Measurements from ENCODE around the gene TMPRSS4. TPM values are rescaled to one million over a fixed set of nuclear protein-coding genes. Genes with fewer than 3 reads are reported as not detected.

Gene TMPRSS4
- total and polyA plus RNA-seq, 7 donors = 0.12 to 0.47 TPM; not detected in 5

GRCh38 chr11:118142081-118142480, 65.2 kb downstream of the TMPRSS4 start:
- Histone ChIP-seq H3K27me3 (ENCODE audit: insufficient read depth in 3 of 3, low read length in 2 of 3) (no peaks in the 10 kb centered on the region), H3K36me3 (ENCODE audit: insufficient read depth in 1 of 2, low read depth in 1 of 2) (no peaks in the 10 kb centered on the region), H3K27ac (no peak overlapping the region), H3K4me3 (no peak overlapping the region), H3K4me1 (no peaks in the 10 kb centered on the region), H3K9me3 (no peaks in the 10 kb centered on the region)
- 60 to 80% (median 71%) methylated on average over 2 of the region's 2 CpGs for WGBS, 3 donors
- intact Hi-C loops (cut with DNase I) = loop anchor here in 1 of 2 donors (10.0 kb wide), 2 partner anchors 213 to 353 kb away; partner anchors contain the start of gene UBE4A
- TF ChIP-seq, protein P1, sequence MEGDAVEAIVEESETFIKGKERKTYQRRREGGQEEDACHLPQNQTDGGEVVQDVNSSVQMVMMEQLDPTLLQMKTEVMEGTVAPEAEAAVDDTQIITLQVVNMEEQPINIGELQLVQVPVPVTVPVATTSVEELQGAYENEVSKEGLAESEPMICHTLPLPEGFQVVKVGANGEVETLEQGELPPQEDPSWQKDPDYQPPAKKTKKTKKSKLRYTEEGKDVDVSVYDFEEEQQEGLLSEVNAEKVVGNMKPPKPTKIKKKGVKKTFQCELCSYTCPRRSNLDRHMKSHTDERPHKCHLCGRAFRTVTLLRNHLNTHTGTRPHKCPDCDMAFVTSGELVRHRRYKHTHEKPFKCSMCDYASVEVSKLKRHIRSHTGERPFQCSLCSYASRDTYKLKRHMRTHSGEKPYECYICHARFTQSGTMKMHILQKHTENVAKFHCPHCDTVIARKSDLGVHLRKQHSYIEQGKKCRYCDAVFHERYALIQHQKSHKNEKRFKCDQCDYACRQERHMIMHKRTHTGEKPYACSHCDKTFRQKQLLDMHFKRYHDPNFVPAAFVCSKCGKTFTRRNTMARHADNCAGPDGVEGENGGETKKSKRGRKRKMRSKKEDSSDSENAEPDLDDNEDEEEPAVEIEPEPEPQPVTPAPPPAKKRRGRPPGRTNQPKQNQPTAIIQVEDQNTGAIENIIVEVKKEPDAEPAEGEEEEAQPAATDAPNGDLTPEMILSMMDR (IDR thresholded peaks at IDR 0.05) = no peak
- no peak for ATAC-seq
- peak in 1 of 2 donors; percentile 19 for DNase-seq

DNA sequence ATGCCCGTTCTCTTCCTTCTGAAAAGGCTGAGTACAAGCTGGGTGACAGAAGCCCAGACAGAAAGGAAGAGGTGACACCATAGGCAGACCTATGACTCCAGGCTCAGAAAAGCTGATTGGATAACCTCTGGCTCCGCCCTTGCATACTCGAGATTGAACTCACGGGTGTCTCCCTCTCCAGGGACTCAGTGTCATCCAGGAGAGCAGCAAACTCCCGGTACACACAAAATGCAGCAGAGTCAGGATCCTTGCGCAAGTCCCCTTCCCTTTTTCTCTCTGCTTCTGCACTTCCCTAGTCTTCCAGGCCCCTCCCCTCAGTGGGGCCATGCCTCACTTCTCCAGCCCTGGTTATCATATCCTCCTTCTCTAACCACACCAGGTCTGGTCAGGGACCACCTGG, 65.9 kb downstream of the TMPRSS4 start:
- Histone ChIP-seq H3K4me3 (no peak overlapping the region), H3K27me3 (ENCODE audit: insufficient read depth in 3 of 3, low read length in 2 of 3) (no peaks in the 10 kb centered on the region), H3K27ac (no peak overlapping the region), H3K4me1 (no peaks in the 10 kb centered on the region), H3K9me3 (no peaks in the 10 kb centered on the region), H3K36me3 (ENCODE audit: insufficient read depth in 1 of 2, low read depth in 1 of 2) (no peaks in the 10 kb centered on the region)
- 42 to 56% (median 49%) methylated on average over 6 of the region's 6 CpGs for WGBS, 3 donors
- no peak for ATAC-seq
- no peak for DNase-seq
- intact Hi-C loops (cut with DNase I) = loop anchor here in 1 of 2 donors (10.0 kb wide), 2 partner anchors 212 to 352 kb away; partner anchors contain the start of gene UBE4A
- TF ChIP-seq, protein P1 (IDR thresholded peaks at IDR 0.05) = no peak

- no peaks in the 10 kb centered on the region for H3K36me3 ChIP-seq (ENCODE audit: insufficient read depth in 1 of 2, low read depth in 1 of 2)
- no peaks in the 10 kb centered on the region for H3K4me1 ChIP-seq
- intact Hi-C loops (cut with DNase I) = loop anchor here (2.0 to 10.0 kb wide), 3 partner anchors 211 to 351 kb away; partner anchors contain the start of gene UBE4A (in 1 of the 2)
- WGBS, 3 donors = 71 to 74% (median 72%) methylated on average over 12 of the region's 12 CpGs
- no peak overlapping the region for H3K27ac ChIP-seq
- ATAC-seq (no peak), DNase-seq (peak in 1 of 2 donors; percentile 30)
- TF ChIP-seq, protein P1 (IDR thresholded peaks at IDR 0.05) = no peak
- no peaks in the 10 kb centered on the region for H3K9me3 ChIP-seq
- no peaks in the 10 kb centered on the region for H3K27me3 ChIP-seq (ENCODE audit: insufficient read depth in 3 of 3, low read length in 2 of 3)
- H3K4me3 ChIP-seq = no peak overlapping the region
Measured at GRCh38 chr11:118143661-118144185, 66.8 kb downstream of the TMPRSS4 start.

DNA sequence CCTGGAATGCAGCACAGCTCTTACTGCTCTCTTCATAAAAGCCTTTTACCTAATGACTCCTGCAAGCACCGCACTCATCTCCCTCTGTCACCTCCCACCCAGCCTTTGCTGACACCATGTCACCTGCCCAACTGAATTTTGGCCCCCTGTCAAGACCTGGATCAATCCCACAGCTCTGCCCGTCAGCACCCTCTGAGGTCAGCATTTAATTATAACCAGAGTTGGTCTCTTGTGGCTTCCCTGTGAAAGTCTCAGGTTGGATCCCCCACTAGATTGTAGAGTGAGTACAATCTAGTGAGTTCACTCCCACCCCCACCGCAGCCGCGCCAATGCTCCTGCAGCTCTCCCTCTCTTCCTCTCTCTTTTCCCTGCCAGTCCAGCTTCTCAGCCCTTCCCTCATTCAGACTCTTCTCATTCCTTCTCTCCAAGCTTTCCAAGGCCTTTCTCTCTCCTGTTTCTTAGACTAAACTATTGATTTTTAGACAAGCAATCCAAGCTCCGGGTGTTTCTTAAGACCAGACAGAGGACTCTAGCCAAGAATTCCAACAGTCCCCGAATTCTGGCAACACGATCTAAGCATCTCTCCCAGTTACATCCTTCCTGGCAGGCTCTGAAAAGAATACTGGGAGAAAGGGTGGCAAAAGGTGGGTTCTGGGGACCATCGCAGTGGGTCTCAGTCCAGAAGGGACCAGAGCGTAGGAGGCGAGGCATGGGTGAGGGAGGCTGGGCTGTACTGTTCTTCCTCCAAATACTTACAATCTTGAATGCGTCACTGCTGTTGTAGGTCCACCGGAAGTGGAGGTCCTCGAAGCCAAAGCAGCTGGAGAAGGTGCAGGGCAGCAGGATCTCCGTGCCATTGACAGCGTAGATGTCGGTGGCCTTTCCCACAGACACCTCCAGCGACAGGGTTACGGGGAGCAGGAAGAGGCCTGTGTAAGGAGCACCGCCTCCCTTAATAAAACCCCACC, 67.7 kb downstream of the TMPRSS4 start:
- Histone ChIP-seq H3K4me1 (no peaks in the 10 kb centered on the region), H3K27me3 (ENCODE audit: insufficient read depth in 3 of 3, low read length in 2 of 3) (no peaks in the 10 kb centered on the region), H3K4me3 (peak overlapping the region; percentile 67), H3K27ac (peak overlapping the region; percentile 52), H3K9me3 (no peaks in the 10 kb centered on the region), H3K36me3 (ENCODE audit: insufficient read depth in 1 of 2, low read depth in 1 of 2) (no peaks in the 10 kb centered on the region)
- DNase-seq = peak in 1 of 2 donors; percentile 39
- WGBS, 3 donors = 49 to 54% (median 50%) methylated on average over 20 of the region's 20 CpGs
- TF ChIP-seq, protein P1 (IDR thresholded peaks at IDR 0.05) = no peak
- intact Hi-C loops (cut with DNase I) = loop anchor here (1.0 to 10.0 kb wide), 6 partner anchors 27 to 350 kb away; partner anchors contain the start of gene UBE4A (in 1 of the 2)
- ATAC-seq = peak in 2 of 4 donors; percentile 11 to 34

Data from psoas muscle (tissue), 8 donors.